OCI-LY7 (cell line): ENCODE results near the gene PLD1. TPM values are rescaled to one million over a fixed set of nuclear protein-coding genes. Genes with fewer than 3 reads are reported as not detected.

Source experiments
- BruUV-seq: library from RNA; stranded (reverse); fragments of 400-500 nt; replicated peaks from 2 replicates; lab custom pipeline; 2021; lab: Mats Ljungman, UMichigan
- CTCF ChIA-PET: fragments of 300-600 bp; sonication (Branson Sonifier 250); formaldehyde crosslinking; loops from one replicate; lab custom pipeline; 2022; ENCODE audit warnings: antibody characterized with exemption; ENCODE audit not compliant: unreplicated experiment; lab: Charles Lee
- POLR2A ChIA-PET: fragments of 300-600 bp; sonication (Branson Sonifier 250); formaldehyde crosslinking; loops from one replicate; lab custom pipeline; 2022; ENCODE audit warnings: antibody characterized with exemption; lab: Charles Lee
- DNase-seq: peaks from one replicate; pipeline ENCODE4 v3.0.0-alpha.2; 2015; ENCODE audit warnings: low spot score
- H2AFZ ChIP-seq: fragments of 200-600 bp; sonication (generic), shearing (Covaris generic); 2 replicates; pipeline ENCODE4 v1.6.1; 2014; ENCODE audit warnings: mild to moderate bottlenecking, antibody characterized with exemption, low read length, moderate library complexity
- H3K27ac ChIP-seq: fragments of 200-600 bp; sonication (generic); 2 replicates; pipeline ENCODE4 v1.5.1; 2014; ENCODE audit warnings: mixed run types, low read depth, mild to moderate bottlenecking, moderate library complexity, low read length, inconsistent platforms; ENCODE audit not compliant: poor library complexity, severe bottlenecking
- H3K36me3 ChIP-seq: fragments of 200-600 bp; sonication (generic); 2 replicates; pipeline ENCODE4 v1.6.1; 2014; ENCODE audit warnings: mild to moderate bottlenecking, antibody characterized with exemption, low read length, moderate library complexity, mixed read lengths; ENCODE audit not compliant: insufficient read depth
- H3K4me1 ChIP-seq: fragments of 200-600 bp; sonication (generic); 2 replicates; pipeline ENCODE4 v1.5.1; 2014; ENCODE audit warnings: mild to moderate bottlenecking, low read length; ENCODE audit not compliant: insufficient read depth, poor library complexity, severe bottlenecking
- H3K4me2 ChIP-seq: fragments of 200-600 bp; sonication (generic); 2 replicates; pipeline ENCODE4 v1.6.1; 2014; ENCODE audit warnings: mild to moderate bottlenecking, low read length
- H3K4me3 ChIP-seq: fragments of 200-600 bp; sonication (generic); 2 replicates; pipeline ENCODE4 v1.5.1; 2014; ENCODE audit warnings: mild to moderate bottlenecking, low read depth, low read length; ENCODE audit not compliant: poor library complexity, severe bottlenecking
- H3K79me2 ChIP-seq: fragments of 200-600 bp; sonication (generic); 2 replicates; pipeline ENCODE4 v1.6.1; 2016; ENCODE audit warnings: low read depth, mild to moderate bottlenecking, low read length, moderate library complexity, mixed read lengths; ENCODE audit not compliant: insufficient read depth
- H3K9me2 ChIP-seq: fragments of 200-600 bp; sonication (generic); 2 replicates; pipeline ENCODE4 v1.6.1; 2016; ENCODE audit warnings: mild to moderate bottlenecking, low read length, mixed read lengths; ENCODE audit not compliant: insufficient read depth
- H3K9me3 ChIP-seq: fragments of 200-600 bp; sonication (generic); 2 replicates; pipeline ENCODE4 v1.6.1; 2014; ENCODE audit warnings: mild to moderate bottlenecking, mixed run types, low read length, mixed read lengths
- H4K20me1 ChIP-seq: fragments of 200-600 bp; sonication (generic); 2 replicates; pipeline ENCODE4 v1.6.1; 2014; ENCODE audit warnings: mild to moderate bottlenecking, antibody characterized with exemption, low read length, moderate library complexity, mixed read lengths; ENCODE audit not compliant: insufficient read depth
- CTCF ChIP-seq: fragments of 200-600 bp; sonication (generic); conservative IDR thresholded peaks from 2 replicates; pipeline ENCODE4 v1.5.1; 2014; ENCODE audit warnings: mild to moderate bottlenecking, antibody characterized with exemption, low read length, moderate library complexity, mixed read lengths
- EZH2phosphoT487 ChIP-seq: fragments of 200-600 bp; sonication (generic); IDR thresholded peaks from 2 replicates; pipeline ENCODE4 v1.6.1; 2018; ENCODE audit warnings: low read depth, borderline replicate concordance, mild to moderate bottlenecking, mixed run types, antibody characterized with exemption, low read length, moderate library complexity, mixed read lengths
- intact Hi-C: fragments of 100-400 bp; cut with micrococcal nuclease; formaldehyde crosslinking; loops from one replicate; pipeline ENCODE4 v1.10.0; 2022; ENCODE audit not compliant: unreplicated experiment
- total RNA-seq, 2 experiments: library from RNA; depleted of rRNA in 1 of 2; stranded (reverse); fragments of >200 nt in 1 of 2; shearing (Covaris generic) in 1 of 2; gene quantifications; 2 replicates each; pipeline ENCODE4 v1.2.3, GENCODE V29; 2014 to 2022

PLD1 gene
- total RNA-seq, 2 experiments from 2014 or later = not detected

GRCh38 chr3:171565481-171566058 lies 244.7 kb downstream of the PLD1 start:
- Histone ChIP-seq H3K79me2 (no peaks in the 10 kb centered on the region), H3K4me2 (no peak overlapping the region), H3K4me1 (no peaks in the 10 kb centered on the region), H4K20me1 (no peaks in the 10 kb centered on the region), H3K9me2 (no peaks in the 10 kb centered on the region), H2AFZ (no peak overlapping the region), H3K9me3 (no peaks in the 10 kb centered on the region), H3K36me3 (no peaks in the 10 kb centered on the region), H3K4me3 (no peak overlapping the region), H3K27ac (no peak overlapping the region)
- intact Hi-C loops = loop anchor here (1.0 to 2.0 kb wide), 3 partner anchors 379 to 605 kb away; no protein-coding TSS in a partner anchor
- TF ChIP-seq EZH2phosphoT487 = no peak
- TF ChIP-seq CTCF = no peak
- ChIA-PET CTCF (interaction anchor here (1.0 kb wide), 1 partner anchor 402 kb away, joined by 3 read pairs; no protein-coding TSS in a partner anchor), POLR2A (interaction anchor here (0.5 kb wide), 1 partner anchor 132 kb away, joined by 3 read pairs; no protein-coding TSS in a partner anchor)
- BruUV-seq = no TSS peak
- no peak for DNase-seq

DNA sequence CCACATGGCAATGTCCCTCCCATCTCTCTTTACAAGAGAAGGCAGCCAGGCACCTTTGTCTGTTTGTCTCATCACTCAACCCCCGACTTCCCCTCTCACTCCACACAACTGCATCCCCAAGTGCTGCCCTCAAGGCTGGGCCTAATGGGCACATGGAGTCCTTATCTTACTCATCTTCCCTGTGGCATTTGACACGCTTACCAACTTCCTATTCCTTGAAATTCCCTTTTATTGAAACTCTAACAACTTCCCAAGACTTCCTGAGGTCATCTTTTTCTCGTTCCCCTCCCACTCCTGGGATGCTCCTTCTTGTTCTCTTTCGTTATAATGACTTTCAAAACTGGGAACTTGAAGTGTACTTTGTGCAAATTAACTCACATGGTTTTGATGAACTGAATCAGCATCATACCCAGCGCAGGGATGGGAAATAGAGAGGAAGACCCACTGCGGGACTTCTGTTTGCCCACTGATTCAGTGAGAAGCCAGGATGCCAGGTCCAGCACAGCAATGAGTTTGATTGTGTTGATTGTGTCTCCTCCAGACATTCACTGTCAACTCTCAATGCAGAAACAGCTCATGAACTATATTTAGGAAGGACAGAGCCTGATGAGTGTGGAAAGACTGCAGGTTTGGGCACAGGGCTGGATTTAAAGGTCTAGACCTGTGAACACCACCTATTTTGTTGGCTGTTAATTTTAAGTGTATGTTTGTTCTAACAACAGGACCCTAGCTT lies 245.4 kb downstream of the PLD1 start:
- CTCF ChIA-PET = interaction anchor here (1.0 kb wide), 1 partner anchor 402 kb away, joined by 3 read pairs; no protein-coding TSS in a partner anchor
- POLR2A ChIA-PET = interaction anchor here (0.5 kb wide), 1 partner anchor 131 kb away, joined by 3 read pairs; no protein-coding TSS in a partner anchor
- Histone ChIP-seq H3K4me3 (no peak overlapping the region), H2AFZ (no peak overlapping the region), H3K9me2 (no peaks in the 10 kb centered on the region), H3K4me2 (no peak overlapping the region), H3K79me2 (no peaks in the 10 kb centered on the region), H4K20me1 (no peaks in the 10 kb centered on the region), H3K36me3 (no peaks in the 10 kb centered on the region), H3K4me1 (no peaks in the 10 kb centered on the region), H3K9me3 (no peaks in the 10 kb centered on the region), H3K27ac (no peak overlapping the region)
- no TSS peak for BruUV-seq
- TF ChIP-seq EZH2phosphoT487 = no peak
- TF ChIP-seq CTCF = no peak
- intact Hi-C loops = no loop called here
- DNase-seq = no peak
